Activated CD4-positive, alpha-beta memory T cell treated with anti-CD3 and anti-CD28 coated beads, Interleukin-2, amount 10 ng/mL, durations not matched to agents 7 days and 5 days (primary cell): ENCODE data around the gene WDFY2. TPM values are rescaled to one million over a fixed set of nuclear protein-coding genes. Genes with fewer than 3 reads are reported as not detected.

ENCODE experiments used
- CTCF ChIA-PET: fragments of 350-600 bp; sonication (Branson Sonifier 250); formaldehyde crosslinking; loops from one replicate; lab custom pipeline; 2021; ENCODE audit warnings: antibody characterized with exemption, inconsistent platforms; lab: Charles Lee
- POLR2A ChIA-PET: fragments of 350-600 bp; sonication (Branson Sonifier 250); formaldehyde crosslinking; loops from one replicate; lab custom pipeline; 2021; ENCODE audit warnings: antibody characterized with exemption; lab: Charles Lee
- DNase-seq: peaks from one replicate; pipeline ENCODE4 v3.0.0-alpha.2; 2020
- H3K27ac Mint-ChIP-seq: one replicate; pipeline ENCODE4 v1.8.0; 2021; ENCODE audit warnings: mild to moderate bottlenecking, mixed read lengths
- H3K27me3 Mint-ChIP-seq: one replicate; pipeline ENCODE4 v1.8.0; 2021; ENCODE audit warnings: mixed read lengths
- H3K36me3 Mint-ChIP-seq: one replicate; pipeline ENCODE4 v1.8.0; 2021; ENCODE audit warnings: low read depth, mixed read lengths
- H3K4me1 Mint-ChIP-seq: one replicate; pipeline ENCODE4 v1.8.0; 2021; ENCODE audit warnings: mixed read lengths
- H3K4me3 Mint-ChIP-seq: one replicate; pipeline ENCODE4 v1.8.0; 2021; ENCODE audit warnings: mild to moderate bottlenecking, mixed read lengths
- H3K9me3 Mint-ChIP-seq: one replicate; pipeline ENCODE4 v1.8.0; 2021; ENCODE audit warnings: mixed read lengths
- total RNA-seq, 2 experiments: library from RNA; stranded (reverse); gene quantifications; one replicate each; pipeline ENCODE4 v1.2.3, GENCODE V29; 2021

WDFY2 gene
- total RNA-seq, 2 experiments from 2014 or later: 12.2 to 14.1 TPM

- POLR2A ChIA-PET: interaction anchor here (1.2 kb wide), 1 partner anchor 42 kb away, joined by 3 read pairs; no protein-coding TSS in a partner anchor
- H3K36me3 Mint-ChIP-seq: peaks cover 2% of the 10 kb centered on the region
- H3K27me3 Mint-ChIP-seq: no peaks in the 10 kb centered on the region
- H3K27ac Mint-ChIP-seq: no peak overlapping the region
- DNase-seq: no peak
- CTCF ChIA-PET: no interaction called here
- no peaks in the 10 kb centered on the region for H3K9me3 Mint-ChIP-seq
- H3K4me3 Mint-ChIP-seq: no peak overlapping the region
- no peaks in the 10 kb centered on the region for H3K4me1 Mint-ChIP-seq
Measured at GRCh38 chr13:51697181-51697580, 112.9 kb downstream of the WDFY2 start.

DNA sequence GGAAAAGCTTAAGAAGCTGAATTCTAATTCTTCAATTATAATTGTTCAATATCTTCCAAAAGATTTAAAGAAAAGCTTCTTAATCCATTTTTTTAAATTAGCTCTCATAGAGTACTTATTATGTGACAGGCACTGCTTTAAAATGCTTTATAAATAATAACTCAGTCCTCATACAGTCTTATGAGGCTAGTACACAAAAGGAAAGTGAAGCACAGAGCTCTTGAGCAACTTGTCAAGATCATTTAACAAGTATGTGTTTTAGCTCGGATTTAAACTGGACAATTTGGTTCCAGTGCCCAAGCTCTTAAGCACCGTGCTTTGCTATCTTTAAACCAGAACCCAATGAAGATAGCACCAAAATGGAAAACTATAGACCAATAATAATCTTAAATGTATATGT is 113.6 kb downstream of the WDFY2 start:
- DNase-seq: no peak
- CTCF ChIA-PET: no interaction called here
- Mint-ChIP-seq H3K4me3 (no peak overlapping the region), H3K9me3 (no peaks in the 10 kb centered on the region), H3K27me3 (no peaks in the 10 kb centered on the region), H3K36me3 (peaks cover 2% of the 10 kb centered on the region), H3K4me1 (no peaks in the 10 kb centered on the region), H3K27ac (no peak overlapping the region)
- POLR2A ChIA-PET: no interaction called here

DNA sequence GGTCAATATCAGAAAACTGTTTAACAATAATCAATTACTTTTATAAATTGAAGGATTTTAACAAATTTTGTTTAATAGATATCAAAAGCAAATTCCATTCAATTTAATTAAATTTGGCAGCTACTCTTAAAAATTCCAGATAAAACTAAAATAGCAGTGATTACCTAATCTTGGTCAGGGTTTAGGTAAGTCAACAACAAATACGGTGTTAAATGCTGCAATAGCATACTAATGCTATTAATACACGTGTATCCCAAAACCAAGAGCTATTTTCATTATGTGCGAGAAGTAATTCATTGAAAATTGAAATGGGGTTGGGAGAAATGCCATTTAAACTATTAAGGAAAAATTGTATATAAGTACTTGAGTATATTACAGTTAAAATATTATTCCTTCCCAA is 114.1 kb downstream of the WDFY2 start:
- Mint-ChIP-seq H3K9me3 (no peaks in the 10 kb centered on the region), H3K27me3 (no peaks in the 10 kb centered on the region), H3K36me3 (peaks cover 2% of the 10 kb centered on the region), H3K4me1 (no peaks in the 10 kb centered on the region), H3K4me3 (no peak overlapping the region), H3K27ac (no peak overlapping the region)
- POLR2A ChIA-PET: no interaction called here
- DNase-seq: no peak
- CTCF ChIA-PET: interaction anchor here (0.8 kb wide), 1 partner anchor 97 kb away, joined by 3 read pairs; no protein-coding TSS in a partner anchor

GRCh38 chr13:51704399-51705313 is 120.4 kb downstream of the WDFY2 start:
- Mint-ChIP-seq H3K4me3 (no peak overlapping the region), H3K4me1 (no peaks in the 10 kb centered on the region), H3K27me3 (no peaks in the 10 kb centered on the region), H3K27ac (no peak overlapping the region), H3K9me3 (peaks cover 5% of the 10 kb centered on the region), H3K36me3 (peaks cover 27% of the 10 kb centered on the region)
- CTCF ChIA-PET: no interaction called here
- POLR2A ChIA-PET: no interaction called here
- DNase-seq: no peak

- ChIA-PET CTCF (no interaction called here), POLR2A (no interaction called here)
- peaks cover 5% of the 10 kb centered on the region for H3K9me3 Mint-ChIP-seq
Measured at GRCh38 chr13:51707461-51707860, 123.2 kb downstream of the WDFY2 start.

DNA sequence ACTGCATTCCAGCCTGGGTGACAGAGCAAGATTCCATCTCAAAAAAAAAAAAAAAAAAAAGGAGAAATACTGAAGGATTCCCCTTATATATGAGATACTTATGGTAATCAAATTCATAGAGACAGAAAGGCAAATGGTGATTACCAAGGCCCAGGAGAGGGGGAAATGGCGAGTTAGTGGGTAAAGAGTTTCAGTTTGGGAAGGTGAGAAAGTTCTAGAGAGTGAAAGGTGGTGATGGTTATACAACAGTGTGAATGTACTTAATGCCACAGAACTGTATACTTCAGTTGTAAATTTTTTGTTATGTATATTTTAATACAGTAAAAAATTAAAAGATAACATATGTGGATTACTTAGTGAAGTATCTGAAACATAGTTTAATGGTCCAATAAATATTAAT is 129.5 kb downstream of the WDFY2 start:
- H3K36me3 Mint-ChIP-seq: peaks cover 7% of the 10 kb centered on the region
- POLR2A ChIA-PET: interaction anchor here (0.9 kb wide), 1 partner anchor 261 kb away, joined by 3 read pairs; the partner anchor contains the start of gene INTS6
- no peak overlapping the region for H3K4me3 Mint-ChIP-seq
- H3K9me3 Mint-ChIP-seq: no peaks in the 10 kb centered on the region
- CTCF ChIA-PET: no interaction called here
- no peaks in the 10 kb centered on the region for H3K27me3 Mint-ChIP-seq
- no peak for DNase-seq
- peaks cover 11% of the 10 kb centered on the region for H3K4me1 Mint-ChIP-seq
- no peak overlapping the region for H3K27ac Mint-ChIP-seq

More at GRCh38 chr13:51707461-51707860, 123.2 kb downstream of the WDFY2 start:
- Mint-ChIP-seq H3K4me3 (no peak overlapping the region), H3K27ac (no peak overlapping the region), H3K4me1 (no peaks in the 10 kb centered on the region), H3K27me3 (no peaks in the 10 kb centered on the region), H3K36me3 (peaks cover 27% of the 10 kb centered on the region)
- no peak for DNase-seq

DNA sequence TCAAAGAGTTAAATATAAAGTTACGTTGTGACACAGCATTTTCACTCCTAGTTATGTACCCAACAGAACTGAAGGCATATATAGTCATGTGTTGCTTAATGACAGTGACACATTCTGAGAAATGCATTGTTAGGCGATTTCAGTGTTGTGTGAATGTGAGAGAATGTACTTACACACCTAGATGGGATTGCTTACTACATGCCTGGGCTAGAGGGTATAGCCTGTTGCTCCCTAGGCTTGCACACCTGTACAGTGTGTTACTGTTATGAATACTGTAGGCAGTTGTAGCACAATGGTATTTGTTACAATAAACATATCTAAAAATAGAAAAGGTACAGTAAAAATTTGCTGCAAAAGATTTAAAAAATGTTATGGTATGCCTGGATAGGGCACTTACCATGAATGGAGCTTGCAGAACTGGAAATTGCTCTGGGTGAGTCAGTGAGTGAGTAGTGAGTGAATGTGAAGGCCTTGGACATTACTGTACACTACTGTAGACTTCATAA is 130.5 kb downstream of the WDFY2 start:
- CTCF ChIA-PET: no interaction called here
- Mint-ChIP-seq H3K27ac (no peak overlapping the region), H3K4me1 (peaks cover 11% of the 10 kb centered on the region), H3K4me3 (no peak overlapping the region), H3K36me3 (peaks cover under 1% of the 10 kb centered on the region), H3K9me3 (no peaks in the 10 kb centered on the region), H3K27me3 (no peaks in the 10 kb centered on the region)
- POLR2A ChIA-PET: no interaction called here
- no peak for DNase-seq

- H3K36me3 Mint-ChIP-seq: no peaks in the 10 kb centered on the region
- peaks cover 11% of the 10 kb centered on the region for H3K4me1 Mint-ChIP-seq
- H3K27me3 Mint-ChIP-seq: no peaks in the 10 kb centered on the region
- H3K4me3 Mint-ChIP-seq: no peak overlapping the region
- no peak for DNase-seq
- H3K27ac Mint-ChIP-seq: no peak overlapping the region
- ChIA-PET CTCF (no interaction called here), POLR2A (no interaction called here)
- no peaks in the 10 kb centered on the region for H3K9me3 Mint-ChIP-seq
Measured at GRCh38 chr13:51715613-51716012, 131.4 kb downstream of the WDFY2 start.

GRCh38 chr13:51717786-51718398 is 133.6 kb downstream of the WDFY2 start:
- Mint-ChIP-seq H3K27me3 (no peaks in the 10 kb centered on the region), H3K27ac (no peak overlapping the region), H3K4me1 (peaks cover 11% of the 10 kb centered on the region), H3K4me3 (no peak overlapping the region), H3K9me3 (no peaks in the 10 kb centered on the region), H3K36me3 (no peaks in the 10 kb centered on the region)
- DNase-seq: no peak
- ChIA-PET CTCF (no interaction called here), POLR2A (no interaction called here)

DNA sequence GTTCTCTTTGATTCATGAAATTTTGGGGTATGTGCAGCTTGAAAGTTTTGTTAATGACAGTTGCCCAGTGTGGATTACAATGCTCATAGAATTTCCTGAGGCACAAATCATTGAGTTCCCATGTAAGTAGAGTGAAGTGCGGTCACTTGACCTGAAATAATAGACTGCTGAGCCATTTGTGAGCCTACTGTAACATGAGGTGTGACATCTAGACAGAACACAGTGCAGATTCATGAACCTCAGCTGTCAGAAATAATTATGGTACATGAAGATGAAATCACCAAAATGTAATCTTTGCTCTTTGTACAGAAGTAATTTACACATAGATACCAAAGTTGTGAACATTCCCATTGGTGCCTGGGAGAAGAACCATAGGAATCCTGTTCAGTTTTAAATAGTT is 135.1 kb downstream of the WDFY2 start:
- Mint-ChIP-seq H3K27ac (no peak overlapping the region), H3K4me1 (peaks cover 5% of the 10 kb centered on the region)
- CTCF ChIA-PET: no interaction called here

GRCh38 chr13:51721496-51721895 is 137.2 kb downstream of the WDFY2 start:
- ChIA-PET POLR2A (interaction anchor here (0.6 kb wide), 1 partner anchor 10 kb away, joined by 3 read pairs; no protein-coding TSS in a partner anchor), CTCF (interaction anchor here (1.2 kb wide), 1 partner anchor 19 kb away, joined by 3 read pairs; no protein-coding TSS in a partner anchor)
- Mint-ChIP-seq H3K27me3 (no peaks in the 10 kb centered on the region), H3K4me3 (no peak overlapping the region), H3K36me3 (peaks cover 5% of the 10 kb centered on the region), H3K9me3 (no peaks in the 10 kb centered on the region), H3K4me1 (no peaks in the 10 kb centered on the region), H3K27ac (no peak overlapping the region)
- DNase-seq: no peak

More for the DNA sequence above, 135.1 kb downstream of the WDFY2 start:
- Mint-ChIP-seq H3K9me3 (no peaks in the 10 kb centered on the region), H3K27me3 (no peaks in the 10 kb centered on the region), H3K4me3 (no peak overlapping the region), H3K36me3 (no peaks in the 10 kb centered on the region)
- no peak for DNase-seq
- POLR2A ChIA-PET: no interaction called here

GRCh38 chr13:51723529-51723928 is 139.3 kb downstream of the WDFY2 start:
- Mint-ChIP-seq H3K27ac (no peak overlapping the region), H3K27me3 (no peaks in the 10 kb centered on the region), H3K36me3 (peaks cover 16% of the 10 kb centered on the region), H3K9me3 (no peaks in the 10 kb centered on the region), H3K4me3 (no peak overlapping the region), H3K4me1 (no peaks in the 10 kb centered on the region)
- no peak for DNase-seq
- CTCF ChIA-PET: no interaction called here
- POLR2A ChIA-PET: no interaction called here

GRCh38 chr13:51724721-51725120 is 140.5 kb downstream of the WDFY2 start:
- H3K9me3 Mint-ChIP-seq: no peaks in the 10 kb centered on the region
- ChIA-PET CTCF (interaction anchor here (0.6 kb wide), 1 partner anchor 40 kb away, joined by 3 read pairs; no protein-coding TSS in a partner anchor), POLR2A (no interaction called here)
- no peak overlapping the region for H3K27ac Mint-ChIP-seq
- H3K4me3 Mint-ChIP-seq: no peak overlapping the region
- H3K36me3 Mint-ChIP-seq: peaks cover 16% of the 10 kb centered on the region
- no peak for DNase-seq
- no peaks in the 10 kb centered on the region for H3K27me3 Mint-ChIP-seq
- no peaks in the 10 kb centered on the region for H3K4me1 Mint-ChIP-seq
